SH-SY5Y (cell line): ENCODE measurements around the gene PIGS.

Experiments
- GATA2 ChIP-seq: IDR thresholded peaks from 2 replicates; pipeline ENCODE4 v1.6.1; 2011; ENCODE audit warnings: mild to moderate bottlenecking, low read depth, low read length
- GATA3 ChIP-seq: IDR thresholded peaks from 2 replicates; pipeline ENCODE4 v1.6.1; 2011; ENCODE audit warnings: low read depth, mild to moderate bottlenecking, low read length, moderate library complexity

The PIGS gene

GRCh38 chr17:28572259-28573039, 1.1 kb upstream of the PIGS start:
- TF ChIP-seq GATA2 (no peak), GATA3 (no peak)

- no peak for TF ChIP-seq GATA3
- no peak for TF ChIP-seq GATA2
Observed at GRCh38 chr17:28570716-28571360, 486 bp downstream of the PIGS start.

GRCh38 chr17:28569446-28569845, 1.9 kb downstream of the PIGS start:
- TF ChIP-seq GATA2 (no peak), GATA3 (no peak)

GRCh38 chr17:28567604-28568003, 3.7 kb downstream of the PIGS start:
- no peak for TF ChIP-seq GATA3
- no peak for TF ChIP-seq GATA2

GRCh38 chr17:28563475-28563874, 7.8 kb downstream of the PIGS start:
- no peak for TF ChIP-seq GATA3
- TF ChIP-seq GATA2 = no peak

- TF ChIP-seq GATA2 (no peak), GATA3 (no peak)
Observed at GRCh38 chr17:28555022-28555421, 16.3 kb downstream of the PIGS start.

- TF ChIP-seq GATA3 (no peak), GATA2 (no peak)
Observed at GRCh38 chr17:28554565-28554964, 16.8 kb downstream of the PIGS start.

GRCh38 chr17:28553000-28553505, 18.3 kb downstream of the PIGS start:
- TF ChIP-seq GATA3 = no peak
- TF ChIP-seq GATA2 = no peak

- TF ChIP-seq GATA2 (no peak), GATA3 (no peak)
Observed at GRCh38 chr17:28552176-28552999, 18.9 kb downstream of the PIGS start, which contains the start of gene UNC119. Gene UNC119, minus strand, starts transcription at chr17:28552624. Its CDS starts 67 bp downstream, at chr17:28552557.

GRCh38 chr17:28551421-28552175, 19.7 kb downstream of the PIGS start:
- no peak for TF ChIP-seq GATA2
- TF ChIP-seq GATA3 = no peak

- TF ChIP-seq GATA3 (no peak), GATA2 (no peak)
Observed at GRCh38 chr17:28550858-28551257, 20.5 kb downstream of the PIGS start.

GRCh38 chr17:28549236-28550132, 21.8 kb downstream of the PIGS start:
- TF ChIP-seq GATA2 (no peak), GATA3 (no peak)
